DLD1 (cell line): ENCODE results near the gene HSD3B1.
"Not testable (repeated sequence)": the region's sequence is repeated elsewhere in the genome, so short reads cannot be mapped to it uniquely, and the experiment has no call there.

Experiments used
- in situ Hi-C: cut with HindIII; loops from 2 replicates; pipeline ENCODE4 v1.10.0; 2017; ENCODE audit warnings: low sequenced_read_pairs

Gene HSD3B1

DNA sequence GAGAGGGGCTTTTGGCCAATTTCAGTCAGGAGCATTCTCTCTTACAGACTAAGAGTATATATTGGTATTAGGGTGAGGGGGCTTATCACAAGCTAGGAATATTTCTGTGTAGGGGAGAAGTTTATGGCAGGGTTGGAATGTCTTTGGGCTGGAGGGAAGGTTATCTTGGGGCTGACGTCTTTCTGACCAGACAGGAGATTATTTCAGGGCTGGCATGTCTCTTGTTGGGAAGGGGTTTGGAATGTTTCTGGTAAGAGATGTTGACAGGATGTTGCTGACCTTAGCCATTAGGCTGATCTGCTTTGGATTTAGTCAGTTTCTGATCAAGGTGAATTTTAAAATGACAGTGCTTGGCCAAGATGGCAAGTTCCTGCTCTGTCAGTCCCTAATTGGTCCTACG is 17.8 kb upstream of the HSD3B1 start:
- in situ Hi-C loops: no loop called here

DNA sequence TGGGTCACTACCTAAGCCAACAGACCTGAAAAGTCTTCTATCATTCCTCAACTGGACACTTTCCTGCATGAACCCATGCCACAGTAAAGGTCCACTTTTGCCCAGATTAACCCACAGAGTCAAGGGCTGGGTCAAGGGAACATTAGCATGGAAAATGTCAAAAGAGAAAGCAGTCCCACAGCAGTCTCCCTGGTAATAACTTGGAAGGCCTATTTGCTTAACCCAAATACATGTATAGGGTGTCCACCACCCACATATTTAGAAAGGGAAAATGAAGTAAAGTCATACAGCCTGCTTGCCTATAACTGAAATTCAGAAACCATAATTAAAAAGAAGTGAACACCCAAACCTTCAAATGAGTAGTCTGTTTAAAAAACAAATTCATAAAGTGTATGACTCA is 16.1 kb upstream of the HSD3B1 start:
- in situ Hi-C loops: no loop called here

DNA sequence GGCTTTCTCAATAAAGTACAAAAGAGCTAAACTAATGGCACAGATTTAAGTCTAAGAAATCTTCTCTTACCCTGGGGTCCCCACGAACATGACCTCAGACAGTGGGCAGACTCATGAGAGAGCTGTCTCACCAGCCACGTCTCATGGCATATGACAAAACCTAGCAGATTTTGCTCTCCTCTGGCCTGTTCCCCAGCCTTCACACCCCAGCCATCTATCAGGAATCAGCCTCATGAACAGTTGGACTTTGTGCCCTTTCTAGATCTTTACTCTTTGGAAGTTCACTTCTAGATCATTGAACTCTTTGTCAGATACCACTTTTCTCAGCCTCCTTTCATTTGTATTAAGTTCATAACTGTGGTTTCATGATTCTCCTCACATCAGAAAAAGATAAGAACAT is 14.2 kb upstream of the HSD3B1 start:
- in situ Hi-C loops: no loop called here

DNA sequence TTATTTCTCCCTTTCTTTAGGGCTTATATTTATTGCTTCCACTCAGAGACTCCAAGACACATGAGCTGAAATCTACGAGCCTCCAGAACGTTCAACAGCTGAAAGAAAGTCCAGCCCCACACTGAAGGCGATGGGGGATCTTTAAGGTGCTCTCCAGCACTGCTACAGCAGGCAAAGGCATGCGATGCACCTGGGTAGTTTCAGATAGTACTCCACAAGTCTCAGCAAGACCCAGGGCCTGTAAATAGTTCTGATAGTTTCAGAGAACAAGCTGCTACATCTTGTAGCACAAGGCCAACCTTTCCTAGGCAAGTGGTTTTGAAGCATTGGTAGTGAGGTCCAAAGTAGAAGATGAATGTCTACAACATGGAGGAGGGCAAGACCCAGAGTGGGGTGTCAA is 2.2 kb upstream of the HSD3B1 start:
- in situ Hi-C loops: no loop called here

DNA sequence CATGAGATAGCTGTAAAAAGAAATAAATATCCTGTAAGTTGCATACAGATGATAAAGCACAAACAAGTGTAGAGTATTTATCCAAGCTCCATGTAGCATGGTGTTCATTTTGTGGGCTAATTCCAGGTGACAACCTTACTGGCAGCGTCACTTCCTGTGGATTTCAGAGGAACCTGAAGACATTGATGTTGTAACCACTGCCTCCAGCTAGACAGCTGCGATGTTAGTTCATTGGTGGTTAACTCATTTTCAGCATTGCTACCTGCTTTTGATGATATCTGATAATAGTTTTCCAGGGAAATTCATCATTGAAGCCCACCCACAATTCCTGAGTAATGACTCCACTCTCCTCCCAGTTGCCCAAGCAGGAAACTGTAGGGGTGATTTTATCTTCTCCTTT is 3.0 kb downstream of the HSD3B1 start:
- in situ Hi-C loops: no loop called here

DNA sequence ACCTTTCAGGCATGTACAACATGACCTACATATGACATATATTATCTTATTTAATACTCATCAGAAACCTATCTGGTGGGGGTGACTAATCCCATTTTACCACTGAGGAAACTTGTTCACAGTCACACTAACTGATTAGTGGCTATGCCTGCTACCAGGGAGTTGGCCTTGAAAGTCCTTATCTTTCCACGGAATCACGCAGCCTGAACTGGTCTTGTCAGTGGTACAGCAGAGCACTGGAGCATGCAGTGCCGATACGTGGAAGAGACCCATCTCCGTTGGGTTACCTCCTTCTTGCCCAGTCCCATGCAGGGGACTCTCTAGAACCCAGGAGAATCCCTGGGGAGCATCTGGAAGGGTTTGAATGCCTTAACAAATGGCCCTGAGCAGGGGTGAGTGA is 8.2 kb downstream of the HSD3B1 start:
- in situ Hi-C loops: no loop called here

DNA sequence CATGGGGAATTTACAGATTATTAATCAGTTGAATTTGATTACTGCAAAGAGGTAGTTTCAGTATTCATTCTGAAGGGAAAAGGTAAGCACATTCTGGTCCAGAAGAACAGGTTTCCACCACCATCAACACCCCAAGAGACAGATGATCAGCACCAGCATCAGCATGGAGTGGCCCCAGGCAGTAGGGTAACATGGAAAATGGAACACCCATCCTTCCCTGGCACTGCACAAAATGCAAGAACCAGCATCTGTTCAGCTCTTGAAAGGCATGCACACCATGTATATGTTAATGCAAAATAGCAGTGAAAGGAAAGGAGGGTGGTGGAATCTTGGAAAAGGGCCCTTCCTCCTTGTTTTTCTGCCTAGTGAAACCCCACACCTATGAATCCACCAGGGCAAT is 9.2 kb downstream of the HSD3B1 start:
- in situ Hi-C loops: no loop called here

DNA sequence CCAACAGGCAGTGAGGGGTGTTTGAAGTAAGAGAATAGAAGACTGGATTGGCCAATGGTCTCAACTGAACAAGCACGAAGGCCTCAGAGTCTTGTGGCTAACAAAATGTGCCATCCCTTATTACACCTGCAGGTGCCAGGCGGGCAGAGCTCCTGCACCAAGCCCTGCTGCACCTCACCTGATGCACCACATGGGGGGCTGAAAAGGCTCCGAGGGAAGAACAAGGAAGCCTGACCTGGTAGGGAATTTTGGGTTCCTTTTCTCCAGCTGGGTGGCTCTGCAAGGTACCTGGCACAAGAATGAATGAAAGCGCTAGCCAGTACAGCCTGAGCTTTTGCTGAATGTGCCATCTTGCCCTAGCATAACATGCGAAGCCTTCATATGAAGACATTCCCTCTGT is 9.7 kb downstream of the HSD3B1 start:
- in situ Hi-C loops: no loop called here

DNA sequence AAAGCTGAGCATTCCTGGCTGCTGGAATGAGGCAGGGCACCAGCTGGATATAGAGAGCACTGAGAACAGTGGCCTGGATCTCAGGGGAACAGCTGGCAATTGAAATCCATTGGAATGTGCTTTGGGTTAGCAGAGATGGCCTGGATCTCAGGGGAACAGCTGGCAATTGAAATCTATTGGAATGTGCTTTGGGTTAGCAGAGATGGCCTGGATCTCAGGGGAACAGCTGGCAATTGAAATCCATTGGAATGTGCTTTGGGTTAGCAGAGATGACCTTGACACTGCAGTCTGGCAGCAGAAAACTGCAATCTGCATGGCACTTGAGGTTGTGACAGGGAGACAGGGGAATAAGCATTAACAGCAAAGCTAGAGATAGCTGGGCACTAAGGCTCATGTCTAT is 10.7 kb downstream of the HSD3B1 start:
- in situ Hi-C loops: not testable (repeated sequence)

DNA sequence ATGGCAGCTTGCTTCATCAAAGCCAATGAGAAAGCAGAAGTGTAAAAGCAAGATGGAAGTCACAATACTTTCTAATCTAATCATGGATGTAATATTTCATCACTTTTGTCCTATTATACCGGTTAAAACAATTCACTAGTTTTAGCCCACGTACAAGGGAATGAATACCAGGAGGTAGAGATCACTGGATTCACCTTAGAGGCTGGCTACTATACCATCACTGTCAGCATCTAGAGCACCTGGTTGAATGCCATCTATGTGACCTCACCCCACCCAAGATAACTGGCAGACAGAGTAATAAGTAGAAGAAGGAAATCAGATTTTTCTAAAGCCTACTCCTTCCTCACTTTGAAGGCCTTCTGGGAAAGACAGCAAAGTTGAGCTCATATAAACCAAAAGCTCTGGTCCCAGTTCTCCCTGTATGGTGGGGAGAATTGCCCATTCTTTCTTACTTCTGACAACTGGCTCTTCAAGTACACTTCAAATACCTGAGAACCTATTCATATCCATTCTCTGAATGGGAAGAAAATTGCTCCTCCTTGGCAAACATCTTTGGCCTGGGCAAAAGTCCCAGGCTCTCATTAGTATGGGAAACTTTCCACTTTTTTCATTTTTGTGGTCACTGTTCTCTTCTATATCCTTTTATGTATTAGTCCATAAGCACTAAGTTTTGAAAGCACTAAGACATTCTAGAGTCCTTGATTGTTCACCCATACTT is 24.8 kb downstream of the HSD3B1 start:
- in situ Hi-C loops: no loop called here

DNA sequence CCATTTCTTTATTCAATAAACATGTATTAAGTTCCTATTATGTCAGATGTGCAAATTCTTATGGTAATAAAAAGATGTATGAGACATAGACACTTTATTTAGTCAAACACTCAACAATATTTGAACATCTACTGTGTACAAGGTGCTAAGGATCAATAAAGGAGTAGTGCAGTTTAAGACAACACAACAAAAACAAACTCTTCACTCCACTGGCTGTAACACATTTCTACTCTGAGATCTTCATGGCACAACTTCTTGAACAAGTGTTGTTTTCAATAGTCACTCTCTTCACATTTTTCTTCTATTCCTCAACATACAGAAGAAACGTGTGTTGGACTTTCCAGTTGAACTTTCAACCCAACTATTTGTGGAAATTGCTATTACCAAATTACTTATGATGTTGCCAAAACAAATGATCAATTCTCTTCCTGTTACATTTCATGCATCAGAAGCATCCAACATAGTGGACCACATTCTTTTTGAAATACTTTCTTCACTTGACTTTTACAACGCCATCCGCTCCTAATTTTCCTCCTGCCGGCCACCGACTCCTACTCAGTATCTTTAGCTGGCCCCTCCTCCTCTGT is 25.4 kb downstream of the HSD3B1 start:
- in situ Hi-C loops: no loop called here

DNA sequence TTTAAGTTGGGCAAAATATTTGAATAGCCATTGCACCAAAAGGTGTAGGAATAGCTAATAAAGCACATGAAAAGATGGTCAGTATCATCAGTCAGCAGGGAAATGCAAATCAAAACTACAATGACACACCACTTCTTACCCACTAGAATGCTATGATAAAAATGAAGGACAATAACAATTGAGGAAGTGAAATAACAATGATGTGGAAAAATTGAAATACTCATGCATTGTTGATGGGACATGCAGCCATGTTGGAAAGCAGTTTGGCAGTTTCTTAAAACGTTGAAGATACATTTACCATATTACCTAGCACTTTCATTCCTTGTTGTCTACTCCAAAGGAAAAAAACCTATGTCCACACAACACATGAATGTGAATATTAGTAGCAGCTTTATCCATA is 28.4 kb downstream of the HSD3B1 start:
- in situ Hi-C loops: no loop called here

DNA sequence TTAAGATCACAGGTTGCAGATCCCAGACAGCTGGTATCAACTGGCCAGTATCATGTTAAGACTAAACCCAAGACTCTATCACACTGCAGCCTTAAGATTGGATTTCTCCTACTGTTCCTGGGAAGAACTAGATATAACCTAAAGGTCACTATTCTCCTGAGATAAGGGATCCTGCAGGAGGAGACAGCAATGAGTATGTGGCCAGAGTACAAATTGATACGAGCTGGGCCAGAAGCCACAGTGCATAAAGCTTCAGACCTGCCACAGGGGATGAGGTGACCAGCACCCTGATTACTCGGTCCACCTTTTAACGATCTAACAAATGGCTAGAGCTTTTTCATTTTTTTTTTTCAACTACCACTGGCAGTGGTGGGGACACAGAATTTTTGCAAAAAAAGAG is 31.0 kb downstream of the HSD3B1 start:
- in situ Hi-C loops: no loop called here

DNA sequence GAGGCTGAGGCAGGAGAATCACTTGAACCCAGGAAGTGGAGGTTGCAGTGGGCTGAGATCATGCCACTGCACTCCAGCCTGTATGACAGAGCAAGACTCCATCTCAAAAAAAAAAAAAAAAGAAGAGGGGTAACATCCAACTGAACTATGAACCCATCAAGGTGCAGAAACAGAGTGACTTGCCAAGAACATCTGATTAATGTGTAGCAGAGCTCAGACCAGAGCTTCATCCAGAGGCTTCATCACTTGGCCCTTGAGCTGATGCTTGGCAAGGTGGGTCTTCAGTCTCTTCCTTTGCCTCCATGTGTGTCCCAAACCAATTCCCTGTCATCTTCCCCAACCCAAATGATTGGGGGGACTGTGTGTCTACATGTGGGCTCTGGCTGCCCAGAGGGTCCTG is 32.6 kb downstream of the HSD3B1 start:
- in situ Hi-C loops: no loop called here

DNA sequence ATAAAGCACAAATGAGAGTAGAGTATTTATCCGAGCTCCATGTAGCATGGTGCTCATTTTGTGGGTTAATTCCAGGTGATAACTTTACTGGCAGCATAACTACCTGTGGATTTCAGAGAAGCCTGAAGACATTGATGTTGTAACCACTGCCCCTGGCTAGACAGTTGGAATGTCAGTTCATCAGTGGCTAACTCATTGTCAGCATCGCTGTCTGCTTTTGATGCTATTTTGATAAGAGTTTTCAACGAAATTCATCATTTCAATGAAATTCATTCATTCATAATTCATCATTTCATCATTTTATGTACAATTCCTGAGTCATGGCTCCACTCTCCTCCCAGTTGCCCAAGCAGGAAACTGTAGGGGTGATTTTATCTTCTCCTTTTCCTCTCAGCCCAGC is 34.4 kb downstream of the HSD3B1 start:
- in situ Hi-C loops: no loop called here

DNA sequence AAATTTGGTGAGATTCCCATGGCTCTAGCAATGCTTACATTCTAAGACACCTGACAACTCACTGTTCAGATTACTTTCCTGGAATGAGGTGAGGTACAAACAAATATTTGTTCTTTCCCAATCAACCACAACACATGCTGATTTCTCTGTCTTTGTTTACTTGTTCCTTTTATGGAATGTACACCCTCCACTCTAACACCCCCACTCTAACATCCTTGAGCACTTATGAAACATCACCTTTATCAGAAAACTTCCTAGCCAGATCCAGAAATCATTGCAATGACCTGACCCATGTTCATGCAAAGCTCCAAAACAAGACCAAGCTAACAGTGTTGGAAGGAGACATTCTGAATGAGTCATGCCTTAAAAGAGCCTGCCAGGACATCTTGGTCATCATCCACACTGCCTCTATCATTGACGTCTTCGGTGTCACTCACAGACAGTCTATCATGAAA is 35.5 kb downstream of the HSD3B1 start:
- in situ Hi-C loops: no loop called here

DNA sequence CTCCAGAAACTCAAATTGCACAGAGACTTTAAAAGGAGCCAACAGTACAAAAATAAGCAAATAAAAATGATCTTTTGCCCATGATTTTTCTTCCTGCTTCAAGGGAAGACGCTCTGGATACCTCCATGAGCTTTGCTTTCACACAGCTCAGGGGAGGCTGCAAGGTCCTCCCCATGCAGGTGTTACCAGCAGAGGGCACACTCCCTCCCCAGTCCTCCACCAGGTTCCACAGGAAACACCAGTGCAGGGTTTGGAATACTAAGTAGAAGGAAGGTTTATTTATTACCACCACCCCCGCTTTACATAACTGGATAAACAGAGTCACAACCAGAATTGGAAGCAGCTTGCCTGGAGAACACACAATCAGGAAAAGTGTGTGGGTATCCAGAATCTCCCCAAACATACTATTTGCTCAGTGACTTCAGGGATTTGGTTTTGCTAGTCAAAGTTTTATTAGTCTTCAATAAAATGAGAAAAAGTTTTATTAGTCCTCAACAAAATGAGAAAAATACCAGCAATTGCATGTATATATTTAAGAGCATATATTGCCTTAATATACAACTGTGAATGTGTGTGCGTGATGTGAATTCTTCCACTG is 37.3 kb downstream of the HSD3B1 start:
- in situ Hi-C loops: no loop called here

DNA sequence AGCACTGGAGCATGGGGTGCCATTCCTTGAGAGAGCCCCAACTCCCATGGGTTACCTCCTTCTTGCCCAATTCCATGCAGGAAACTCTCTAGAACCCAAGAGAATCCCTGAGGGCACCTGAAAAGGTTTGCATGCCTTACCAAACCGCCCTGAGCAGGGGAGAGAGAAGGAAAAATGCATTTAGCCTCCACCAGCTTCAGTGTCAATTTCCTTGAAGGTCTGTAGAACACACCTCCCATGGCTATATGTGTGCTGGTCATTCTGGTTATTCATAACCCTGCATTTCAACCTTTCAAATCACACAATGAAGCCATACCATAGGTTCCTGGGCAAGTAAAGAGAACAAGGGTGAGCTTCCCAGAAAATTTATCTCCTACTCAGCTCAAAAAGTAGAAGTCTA is 39.6 kb downstream of the HSD3B1 start:
- in situ Hi-C loops: no loop called here

DNA sequence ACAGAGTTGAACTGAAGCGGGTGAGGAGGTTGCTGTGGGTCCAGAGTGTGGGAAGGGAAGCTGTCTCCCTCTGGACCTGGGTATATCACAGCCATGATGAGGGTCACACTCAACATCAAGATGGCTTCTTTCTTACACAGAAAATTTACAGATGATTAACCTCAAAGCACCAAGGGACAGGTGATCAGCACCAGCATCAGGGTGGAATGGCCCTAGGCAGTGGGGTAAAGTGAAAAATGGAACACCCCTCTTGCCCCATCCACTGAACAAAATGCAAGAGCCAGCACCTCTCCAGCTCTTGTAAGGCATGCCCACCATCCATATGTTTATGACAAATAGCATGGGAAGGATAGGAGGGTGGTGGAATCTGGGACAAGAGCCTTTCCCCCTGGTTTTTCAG is 40.3 kb downstream of the HSD3B1 start:
- in situ Hi-C loops: no loop called here

DNA sequence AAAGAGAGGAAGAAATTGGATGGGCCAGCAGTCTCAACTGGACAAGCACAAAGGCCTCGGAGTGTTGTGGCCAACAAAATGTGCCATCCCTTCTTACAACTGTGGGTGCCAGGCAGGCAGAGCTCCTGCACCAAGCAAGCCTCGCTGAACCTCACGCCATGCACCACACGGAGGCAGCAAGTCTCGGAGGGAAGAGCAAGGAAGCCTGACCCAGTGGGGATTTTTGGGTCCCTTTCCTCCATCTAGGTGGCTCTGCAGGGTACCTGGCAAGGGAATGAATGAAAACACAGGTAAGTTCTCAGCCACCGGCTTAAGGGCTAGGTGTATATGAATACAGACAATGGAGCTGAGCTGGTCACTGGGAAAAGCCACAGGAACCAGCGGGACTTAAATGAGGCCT is 40.8 kb downstream of the HSD3B1 start:
- in situ Hi-C loops: no loop called here

DNA sequence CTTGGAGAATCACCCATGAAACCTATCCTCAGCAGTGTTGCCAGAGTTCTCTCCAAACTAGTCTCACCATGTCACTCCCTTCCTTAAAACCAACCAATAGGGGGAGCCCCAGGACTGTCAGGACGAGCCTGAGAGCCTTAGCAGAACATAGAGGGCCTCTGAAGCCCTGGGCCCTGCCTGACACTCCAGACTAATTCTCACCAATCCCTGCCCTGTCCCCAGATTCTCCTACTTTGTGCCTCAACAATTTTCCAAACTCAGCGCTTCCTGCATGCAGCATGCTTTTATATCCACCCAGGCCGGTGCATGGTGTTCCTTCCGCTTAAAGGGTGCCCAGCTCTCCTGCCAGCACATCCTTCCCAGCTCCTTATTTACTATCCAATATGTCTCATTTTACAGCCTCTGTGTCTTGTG is 42.7 kb downstream of the HSD3B1 start:
- in situ Hi-C loops: no loop called here

DNA sequence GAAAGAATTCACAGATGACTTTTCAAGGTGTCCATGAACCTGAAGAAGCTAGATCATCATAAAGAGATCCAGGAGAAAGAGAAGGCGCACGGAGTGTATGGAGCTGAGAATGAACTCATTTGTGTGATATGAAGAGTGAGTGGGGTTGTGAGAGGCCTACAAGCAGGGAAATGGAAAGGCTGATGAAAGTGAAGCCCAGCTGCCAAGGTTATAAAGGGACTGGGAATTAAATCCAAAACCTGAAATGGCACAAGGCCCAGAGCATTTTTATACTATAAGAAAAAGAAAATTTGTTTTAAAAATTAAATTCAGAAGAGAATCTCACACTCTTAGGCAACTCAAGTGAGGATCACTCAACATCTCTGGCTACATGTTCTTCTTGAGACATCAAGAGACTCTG is 43.4 kb downstream of the HSD3B1 start:
- in situ Hi-C loops: no loop called here

DNA sequence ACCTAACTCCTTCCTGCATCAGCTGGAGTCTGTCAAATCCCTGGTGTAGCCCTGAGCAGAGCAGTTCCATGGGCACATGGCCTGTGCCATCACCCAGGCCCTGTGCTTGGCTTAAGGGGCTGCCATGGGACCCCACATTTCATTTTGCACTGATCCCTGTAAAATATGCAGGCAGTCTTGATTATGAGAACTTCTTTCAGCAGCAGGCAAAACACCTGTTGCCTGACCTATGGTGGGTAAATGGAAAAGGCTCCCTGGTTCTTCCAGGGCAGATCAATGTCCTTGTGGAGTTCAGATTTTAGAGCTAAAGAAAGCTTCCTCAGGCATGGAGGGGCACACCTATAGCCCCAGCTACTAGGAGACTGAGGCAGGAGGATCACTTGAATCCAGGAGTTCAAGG is 44.2 kb downstream of the HSD3B1 start:
- in situ Hi-C loops: no loop called here
